ENCODE results near the gene NDUFA8.

Gene NDUFA8

DNA sequence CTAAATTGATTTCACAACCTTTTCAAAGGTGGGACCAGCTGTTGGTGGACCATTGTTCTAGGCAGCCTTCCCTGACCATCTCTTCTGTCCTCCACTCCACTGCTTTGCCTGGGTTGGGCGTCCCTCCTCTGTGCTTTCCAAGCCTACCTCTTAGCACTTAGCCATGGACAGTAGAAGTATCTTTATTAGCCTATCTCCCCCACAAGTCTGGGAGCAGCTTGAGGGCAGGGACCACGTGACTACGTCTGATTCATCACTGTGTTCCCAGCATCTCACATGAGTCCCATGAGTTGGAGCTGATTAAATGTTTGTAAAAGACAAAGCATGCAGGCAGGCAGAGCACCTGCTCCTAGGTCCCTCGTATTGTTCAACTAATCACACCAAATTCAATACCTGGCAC, 21.1 kb upstream of the NDUFA8 start:
- FAIRE-seq, result no peak
- no peak for DNase-seq (ENCODE audit: insufficient read length)
- TF ChIP-seq POLR2AphosphoS5 (IDR thresholded peaks at IDR 0.05; ENCODE audit: low read depth, low read length), result no peak
- TF ChIP-seq POLR2A (IDR thresholded peaks at IDR 0.05; ENCODE audit: low read depth, low read length), result no peak
- no peak for TF ChIP-seq TAF1 (IDR thresholded peaks at IDR 0.05; ENCODE audit: borderline replicate concordance, low read depth, low read length)

- no peak for FAIRE-seq
- TF ChIP-seq POLR2A (IDR thresholded peaks at IDR 0.05; ENCODE audit: low read depth, low read length) (no peak), POLR2AphosphoS5 (IDR thresholded peaks at IDR 0.05; ENCODE audit: low read depth, low read length) (no peak), TAF1 (IDR thresholded peaks at IDR 0.05; ENCODE audit: borderline replicate concordance, low read depth, low read length) (no peak)
- no peak for DNase-seq (ENCODE audit: insufficient read length)
Observed at GRCh38 chr9:122179690-122180074, 20.1 kb upstream of the NDUFA8 start.

DNA sequence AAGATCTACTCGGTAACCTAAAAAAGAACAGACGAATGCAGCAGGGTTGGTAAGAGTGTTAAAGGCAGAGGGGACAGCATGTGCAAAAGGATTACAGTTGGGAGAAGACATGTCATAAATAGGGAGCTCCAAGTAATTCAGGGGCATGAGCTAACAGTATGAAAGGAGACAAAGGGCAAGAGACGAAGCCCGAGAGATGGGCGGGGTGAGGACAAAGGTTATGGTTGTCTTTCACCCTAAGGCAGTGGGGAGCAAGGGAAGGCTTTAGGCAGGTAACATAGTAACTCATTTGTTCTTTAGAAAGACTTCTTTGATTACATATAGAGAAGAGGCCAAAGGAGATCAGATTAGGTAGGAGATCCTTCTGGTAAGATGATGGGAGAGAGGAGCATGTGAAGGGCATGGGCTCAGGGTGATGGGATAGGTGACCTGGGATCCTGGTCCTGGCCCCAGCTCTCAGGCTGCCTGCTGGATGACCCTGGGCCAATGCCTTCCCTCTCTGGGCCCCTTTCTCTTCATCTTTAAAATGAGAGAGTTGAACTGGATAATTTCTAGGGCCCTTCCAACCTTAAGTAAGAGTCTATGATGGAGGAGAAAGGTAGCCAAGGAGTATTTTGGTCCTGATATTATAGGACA, 19.6 kb upstream of the NDUFA8 start:
- TF ChIP-seq POLR2AphosphoS5 (IDR thresholded peaks at IDR 0.05; ENCODE audit: low read depth, low read length) (no peak), POLR2A (IDR thresholded peaks at IDR 0.05; ENCODE audit: low read depth, low read length) (no peak), TAF1 (IDR thresholded peaks at IDR 0.05; ENCODE audit: borderline replicate concordance, low read depth, low read length) (no peak)
- DNase-seq (ENCODE audit: insufficient read length), result no peak
- FAIRE-seq, result no peak

- no peak for TF ChIP-seq POLR2A (IDR thresholded peaks at IDR 0.05; ENCODE audit: low read depth, low read length)
- DNase-seq (ENCODE audit: insufficient read length) (no peak), FAIRE-seq (no peak)
Observed at GRCh38 chr9:122176916-122177315, 17.3 kb upstream of the NDUFA8 start.

- TF ChIP-seq POLR2AphosphoS5 (IDR thresholded peaks at IDR 0.05; ENCODE audit: low read depth, low read length) (no peak), POLR2A (IDR thresholded peaks at IDR 0.05; ENCODE audit: low read depth, low read length) (no peak), TAF1 (IDR thresholded peaks at IDR 0.05; ENCODE audit: borderline replicate concordance, low read depth, low read length) (no peak)
- DNase-seq (ENCODE audit: insufficient read length) (no peak), FAIRE-seq (no peak)
Observed at GRCh38 chr9:122173670-122174069, 14.1 kb upstream of the NDUFA8 start.

GRCh38 chr9:122172131-122172530, 12.6 kb upstream of the NDUFA8 start:
- no peak for FAIRE-seq
- no peak for DNase-seq (ENCODE audit: insufficient read length)
- TF ChIP-seq POLR2A (IDR thresholded peaks at IDR 0.05; ENCODE audit: low read depth, low read length) (no peak), TAF1 (IDR thresholded peaks at IDR 0.05; ENCODE audit: borderline replicate concordance, low read depth, low read length) (no peak), POLR2AphosphoS5 (IDR thresholded peaks at IDR 0.05; ENCODE audit: low read depth, low read length) (no peak)

DNA sequence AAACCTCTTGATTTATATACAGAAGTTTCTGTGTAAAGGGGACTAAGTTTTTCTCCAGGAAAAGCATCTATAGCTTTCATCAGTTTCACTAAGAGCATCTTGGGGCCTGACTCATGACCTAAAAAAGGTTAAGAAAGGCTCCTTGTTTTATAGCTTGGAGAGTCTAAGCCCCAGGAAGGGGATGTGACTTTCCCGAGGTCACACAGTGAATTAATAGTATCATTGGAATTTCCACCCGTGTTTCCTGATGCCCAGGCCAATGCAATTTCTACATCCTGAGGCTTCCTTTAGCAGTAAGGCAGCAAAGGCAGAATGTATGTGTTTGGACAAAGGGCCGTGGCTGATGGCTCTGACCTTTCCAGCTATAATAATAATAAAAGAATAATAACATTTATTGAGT, 8.8 kb upstream of the NDUFA8 start:
- no peak for DNase-seq (ENCODE audit: insufficient read length)
- FAIRE-seq, result no peak
- TF ChIP-seq POLR2AphosphoS5 (IDR thresholded peaks at IDR 0.05; ENCODE audit: low read depth, low read length) (no peak), POLR2A (IDR thresholded peaks at IDR 0.05; ENCODE audit: low read depth, low read length) (no peak), TAF1 (IDR thresholded peaks at IDR 0.05; ENCODE audit: borderline replicate concordance, low read depth, low read length) (no peak)

DNA sequence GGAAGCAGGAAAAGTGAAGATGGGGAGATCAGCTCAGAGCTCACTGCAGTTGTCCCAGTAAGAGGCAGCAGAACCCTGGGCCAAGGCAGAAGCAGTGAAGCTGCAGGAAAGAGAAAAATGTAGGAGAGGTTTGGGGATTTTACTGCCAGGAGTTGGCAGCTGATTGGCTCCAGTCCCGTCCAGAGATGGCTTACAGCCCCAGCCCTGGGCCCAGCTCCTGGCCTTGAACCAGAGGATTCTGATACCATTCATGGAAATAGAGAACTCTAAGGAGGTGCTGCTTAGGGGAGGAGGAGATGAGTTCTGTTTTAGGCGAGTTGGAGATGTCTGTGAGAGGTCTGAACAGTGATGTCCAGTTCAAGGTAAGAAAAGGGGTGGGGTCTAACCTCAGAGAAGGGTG, 4.7 kb upstream of the NDUFA8 start:
- TF ChIP-seq POLR2A (IDR thresholded peaks at IDR 0.05; ENCODE audit: low read depth, low read length) (no peak), POLR2AphosphoS5 (IDR thresholded peaks at IDR 0.05; ENCODE audit: low read depth, low read length) (no peak), TAF1 (IDR thresholded peaks at IDR 0.05; ENCODE audit: borderline replicate concordance, low read depth, low read length) (no peak)
- FAIRE-seq (no peak), DNase-seq (ENCODE audit: insufficient read length) (no peak)

DNA sequence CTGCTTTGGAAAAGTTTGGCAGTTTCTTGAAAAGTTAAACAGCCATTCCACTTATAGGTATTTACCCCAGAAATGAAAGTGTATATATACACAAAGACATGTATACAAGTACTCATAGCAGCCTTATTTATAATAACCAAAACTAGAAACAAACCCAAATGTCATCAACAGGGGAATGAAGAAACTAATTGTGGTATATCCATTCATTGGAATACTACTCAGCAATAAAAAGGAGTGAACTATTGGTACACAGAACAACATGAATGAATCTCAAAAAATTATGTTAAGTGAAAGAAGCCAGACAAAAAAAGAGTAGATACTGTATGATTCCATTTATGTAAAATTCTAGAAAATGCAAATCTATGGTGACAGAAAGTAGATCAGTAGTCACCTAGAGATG, 2.8 kb upstream of the NDUFA8 start:
- TF ChIP-seq POLR2AphosphoS5 (IDR thresholded peaks at IDR 0.05; ENCODE audit: low read depth, low read length) (no peak), POLR2A (IDR thresholded peaks at IDR 0.05; ENCODE audit: low read depth, low read length) (no peak), TAF1 (IDR thresholded peaks at IDR 0.05; ENCODE audit: borderline replicate concordance, low read depth, low read length) (no peak)
- FAIRE-seq, result no peak
- no peak for DNase-seq (ENCODE audit: insufficient read length)

- TF ChIP-seq POLR2A (IDR thresholded peaks at IDR 0.05; ENCODE audit: low read depth, low read length) (no peak), POLR2AphosphoS5 (IDR thresholded peaks at IDR 0.05; ENCODE audit: low read depth, low read length) (no peak), TAF1 (IDR thresholded peaks at IDR 0.05; ENCODE audit: borderline replicate concordance, low read depth, low read length) (no peak)
- FAIRE-seq, result no peak
- no peak for DNase-seq (ENCODE audit: insufficient read length)
Observed at GRCh38 chr9:122159925-122160246, 307 bp upstream of the NDUFA8 start.

GRCh38 chr9:122158202-122158601, 1.4 kb downstream of the NDUFA8 start:
- FAIRE-seq, result peak; percentile 51
- TF ChIP-seq POLR2A (IDR thresholded peaks at IDR 0.05; ENCODE audit: low read depth, low read length) (no peak), TAF1 (IDR thresholded peaks at IDR 0.05; ENCODE audit: borderline replicate concordance, low read depth, low read length) (no peak), POLR2AphosphoS5 (IDR thresholded peaks at IDR 0.05; ENCODE audit: low read depth, low read length) (no peak)
- peak; percentile 32 for DNase-seq (ENCODE audit: insufficient read length)

- no peak for FAIRE-seq
- TF ChIP-seq TAF1 (IDR thresholded peaks at IDR 0.05; ENCODE audit: borderline replicate concordance, low read depth, low read length) (no peak), POLR2A (IDR thresholded peaks at IDR 0.05; ENCODE audit: low read depth, low read length) (no peak), POLR2AphosphoS5 (IDR thresholded peaks at IDR 0.05; ENCODE audit: low read depth, low read length) (no peak)
- DNase-seq (ENCODE audit: insufficient read length), result no peak
Observed at GRCh38 chr9:122155796-122156195, 3.8 kb downstream of the NDUFA8 start.
